ENCODE results near the gene HCFC1R1.

DNA sequence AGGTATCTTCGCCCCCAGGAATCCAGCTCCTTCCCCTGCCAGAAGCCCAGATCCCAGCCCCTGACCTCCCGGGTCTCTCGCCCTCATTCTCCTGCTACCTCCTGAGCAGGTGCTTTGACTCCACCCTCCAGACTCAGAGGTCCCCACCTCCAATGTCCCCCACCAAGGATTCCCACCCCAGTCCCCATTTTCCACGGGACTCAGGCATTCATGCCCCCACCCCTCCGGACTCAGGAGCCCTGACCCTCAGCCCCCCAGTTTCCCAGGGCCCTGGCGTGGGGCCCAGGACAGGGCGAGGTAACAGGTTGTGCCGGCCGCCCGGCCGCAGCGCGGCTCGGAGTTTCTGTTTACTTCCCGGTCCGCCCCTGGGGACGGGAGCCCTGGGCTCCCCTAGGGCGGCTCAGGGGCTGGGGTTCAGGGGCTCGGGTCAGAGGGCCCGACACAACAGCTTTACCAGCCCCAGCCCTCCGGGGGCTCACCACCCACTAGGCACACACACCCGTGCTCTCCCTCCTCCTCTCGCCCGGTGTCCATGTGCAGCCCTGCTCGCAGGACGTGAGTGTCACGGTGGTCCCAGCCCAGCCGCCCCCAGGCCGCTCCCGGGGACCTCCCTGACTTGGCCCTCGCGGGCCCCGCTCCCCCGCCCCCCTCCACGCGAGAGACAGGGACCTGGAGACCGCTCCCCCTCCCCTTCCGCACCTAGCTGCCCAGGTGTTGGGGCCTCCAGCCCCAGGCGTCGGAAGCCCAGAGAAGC, 12.4 kb upstream of the HCFC1R1 start:
- no peak for TF ChIP-seq ZFX (IDR thresholded peaks at IDR 0.05)
- TF ChIP-seq, protein P1, sequence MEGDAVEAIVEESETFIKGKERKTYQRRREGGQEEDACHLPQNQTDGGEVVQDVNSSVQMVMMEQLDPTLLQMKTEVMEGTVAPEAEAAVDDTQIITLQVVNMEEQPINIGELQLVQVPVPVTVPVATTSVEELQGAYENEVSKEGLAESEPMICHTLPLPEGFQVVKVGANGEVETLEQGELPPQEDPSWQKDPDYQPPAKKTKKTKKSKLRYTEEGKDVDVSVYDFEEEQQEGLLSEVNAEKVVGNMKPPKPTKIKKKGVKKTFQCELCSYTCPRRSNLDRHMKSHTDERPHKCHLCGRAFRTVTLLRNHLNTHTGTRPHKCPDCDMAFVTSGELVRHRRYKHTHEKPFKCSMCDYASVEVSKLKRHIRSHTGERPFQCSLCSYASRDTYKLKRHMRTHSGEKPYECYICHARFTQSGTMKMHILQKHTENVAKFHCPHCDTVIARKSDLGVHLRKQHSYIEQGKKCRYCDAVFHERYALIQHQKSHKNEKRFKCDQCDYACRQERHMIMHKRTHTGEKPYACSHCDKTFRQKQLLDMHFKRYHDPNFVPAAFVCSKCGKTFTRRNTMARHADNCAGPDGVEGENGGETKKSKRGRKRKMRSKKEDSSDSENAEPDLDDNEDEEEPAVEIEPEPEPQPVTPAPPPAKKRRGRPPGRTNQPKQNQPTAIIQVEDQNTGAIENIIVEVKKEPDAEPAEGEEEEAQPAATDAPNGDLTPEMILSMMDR (conservative IDR thresholded peaks at IDR 0.05): no peak

Data from C4-2B (cell line).